ENCODE measurements around the gene DPEP2NB.
"Not testable (repeated sequence)": the region's sequence is repeated elsewhere in the genome, so short reads cannot be mapped to it uniquely, and the experiment has no call there.

DNA sequence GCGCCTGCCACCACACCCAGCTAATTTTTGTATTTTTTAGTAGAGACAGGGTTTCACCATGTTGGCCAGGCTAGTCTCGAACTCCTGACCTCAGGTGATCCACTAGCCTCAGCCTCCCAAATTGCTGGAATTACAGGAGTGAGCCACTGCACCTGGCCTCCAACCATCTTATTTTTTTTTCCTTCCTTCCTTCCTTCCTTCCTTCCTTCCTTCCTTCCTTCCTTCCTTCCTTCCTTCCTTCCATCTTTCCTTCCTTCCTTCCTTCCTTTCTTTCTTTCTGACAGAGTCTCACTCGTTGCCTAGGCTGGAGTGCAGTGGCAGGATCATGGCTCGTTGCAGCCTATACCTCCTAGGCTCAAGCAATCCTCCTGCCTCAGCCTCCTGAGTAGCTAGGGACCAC is 5.8 kb downstream of the DPEP2NB start:
- TF ChIP-seq CTCF (IDR thresholded peaks at IDR 0.05; ENCODE audit: low read depth, low read length, poor library complexity, severe bottlenecking); EZH2phosphoT487 (IDR thresholded peaks at IDR 0.05; ENCODE audit: borderline replicate concordance, low read length): not testable (repeated sequence)

Measured in DOHH2 (cell line).